Measurements from ENCODE around the gene FBXO47.
"Not testable (repeated sequence)": the region's sequence is repeated elsewhere in the genome, so short reads cannot be mapped to it uniquely, and the experiment has no call there.

GRCh38 chr17:38933962-38934361 lies 33.2 kb downstream of the FBXO47 start:
- not testable (repeated sequence) for TF ChIP-seq SETDB1 (IDR thresholded peaks at IDR 0.05; ENCODE audit: insufficient read length, low read length); CTCF (tag by site-specific recombination; IDR thresholded peaks at IDR 0.05); ZNF155 (tag by site-specific recombination; IDR thresholded peaks at IDR 0.05); ZNF433 (tag by site-specific recombination; IDR thresholded peaks at IDR 0.05; ENCODE audit: low read depth); PRDM4 (tag by site-specific recombination; IDR thresholded peaks at IDR 0.05)

Measured in HEK293 (cell line).